Ishikawa (cell line): Measurements from ENCODE around the gene YPEL5.

Experiments
- CEBPB ChIP-seq: IDR thresholded peaks from 2 replicates; pipeline ENCODE4 v1.6.1; 2012
- CREB1 ChIP-seq: IDR thresholded peaks from 2 replicates; pipeline ENCODE4 v1.6.1; 2012; ENCODE audit warnings: low read depth
- EGR1 ChIP-seq: IDR thresholded peaks from 2 replicates; pipeline ENCODE4 v1.6.1; 2012
- EP300 ChIP-seq: IDR thresholded peaks from 2 replicates; pipeline ENCODE4 v1.6.1; 2012; ENCODE audit warnings: borderline replicate concordance
- FOXM1 ChIP-seq: IDR thresholded peaks from 2 replicates; pipeline ENCODE4 v1.6.1; 2012; ENCODE audit warnings: low read depth, borderline replicate concordance
- MAX ChIP-seq: IDR thresholded peaks from 2 replicates; pipeline ENCODE4 v1.6.1; 2012
- NFIC ChIP-seq: IDR thresholded peaks from 2 replicates; pipeline ENCODE4 v1.6.1; 2012
- RAD21 ChIP-seq: IDR thresholded peaks from 2 replicates; pipeline ENCODE4 v1.6.1; 2012; ENCODE audit warnings: low read depth
- REST ChIP-seq: IDR thresholded peaks from 2 replicates; pipeline ENCODE4 v1.6.1; 2012; ENCODE audit warnings: low read depth, mild to moderate bottlenecking
- TAF1 ChIP-seq: IDR thresholded peaks from 2 replicates; pipeline ENCODE4 v1.6.1; 2012; ENCODE audit warnings: low read depth, mild to moderate bottlenecking
- TCF12 ChIP-seq: IDR thresholded peaks from 2 replicates; pipeline ENCODE4 v1.6.1; 2012; ENCODE audit warnings: low read depth
- USF1 ChIP-seq: IDR thresholded peaks from 2 replicates; pipeline ENCODE4 v1.6.1; 2012
- YY1 ChIP-seq: IDR thresholded peaks from 2 replicates; pipeline ENCODE4 v1.6.1; 2012; ENCODE audit warnings: low read depth
- ZBTB7A ChIP-seq: IDR thresholded peaks from 2 replicates; pipeline ENCODE4 v1.6.1; 2012; ENCODE audit warnings: low read depth

- TF ChIP-seq RAD21 (no peak), USF1 (no peak), ZBTB7A (no peak), YY1 (no peak), CREB1 (no peak), REST (no peak), TCF12 (no peak), MAX (no peak), EP300 (no peak), NFIC (no peak), TAF1 (no peak), EGR1 (no peak), CEBPB (no peak), FOXM1 (no peak)
These were observed 43.8 kb downstream of the YPEL5 start for GRCh38 chr2:30190637-30191036.
